Heart left ventricle (tissue), 13 donors: ENCODE measurements around the gene SHISA9.

Experiments
- CTCF ChIP-seq, 12 donors: fragments of 200-600 bp; sonication (generic) in 4 of 12; IDR thresholded peaks; one replicate each; pipeline versions ENCODE4 v1.5.0 to v1.8.0; 2018 to 2022; ENCODE audit warnings: antibody characterized with exemption in 12 of 12, mild to moderate bottlenecking in 5 of 12
- POLR2A ChIP-seq, 2 donors: fragments of 450-650 bp; IDR thresholded peaks; one replicate each; pipeline ENCODE4 v1.6.1; 2017; ENCODE audit warnings: antibody characterized with exemption in 2 of 2, mild to moderate bottlenecking in 2 of 2, moderate library complexity in 2 of 2
- donor health status: ischemic (EF 13 %, LVEDD 7.1; RV severe dilation, severe dysfunction).
- donor health status: DM: no; HTN: yes; CAD: no.
- donor health status: DM: no; HTN: no; CAD: no.
- donor health status: ischemic (EF 25% LVEDD 6.9; RV normal size, moderate dysfunction).
- donor health status: ischemic (EF 25% LVEDD 5.7; RV mildly dilated, moderate dysfunction).
- donor health status: ischemic (EF 35%, LVEDD 5.7; RV mildly dilated, moderate dysfunction).
- donor health status: nonischemic (EF 11% LVEDD 7.7; RV severe dilation, severe dysfunction).
- donor health status: DM: yes; HTN: yes; CAD: no.
- donor health status: PGD.
- donor health status: ischemic (EF 29% LVEDD 5.4; RV normal size, mild dysfunction).
- donor health status: nonischemic (EF 23%, LVEDD 6.1; RV moderate dilation, normal function).

GRCh38 chr16:13134836-13135235, 233.4 kb downstream of the SHISA9 start:
- TF ChIP-seq POLR2A (IDR thresholded peaks at IDR 0.05) = no peak
- TF ChIP-seq CTCF (IDR thresholded peaks at IDR 0.05) = no peak
